IMR-90 (cell line): Measurements from ENCODE around the gene NEUROD2. TPM values are rescaled to one million over a fixed set of nuclear protein-coding genes. Genes with fewer than 3 reads are reported as not detected.

Experiments
- ATAC-seq: fragments of 200-7000 bp; cut with Tn5 transposase; 2 replicates; pipeline ENCODE4 v1.9.1; 2020; ENCODE audit warnings: low read depth, mild to moderate bottlenecking, moderate library complexity
- BruUV-seq: library from RNA; stranded (reverse); fragments of 400-500 nt; replicated peaks from 2 replicates; lab custom pipeline; 2021; lab: Mats Ljungman, UMichigan
- CTCF ChIA-PET: fragments of 300-600 bp; formaldehyde crosslinking; extraction: SDS; loops from one replicate; lab custom pipeline; 2021; ENCODE audit warnings: antibody characterized with exemption; lab: Yijun Ruan, JAX
- POLR2A ChIA-PET: fragments of 300-600 bp; sonication (Branson Sonifier 250); formaldehyde crosslinking; loops from one replicate; lab custom pipeline; 2022; ENCODE audit warnings: antibody characterized with exemption; ENCODE audit not compliant: unreplicated experiment; lab: Charles Lee
- DNase-seq: peaks from one replicate; pipeline ENCODE4 v3.0.0; 2013
- H2AFZ ChIP-seq: replicated peaks from 2 replicates; pipeline ENCODE3; 2013; ENCODE audit warnings: low read length, mild to moderate bottlenecking; ENCODE audit not compliant: poor library complexity
- H2AK5ac ChIP-seq: 2 replicates; pipeline ENCODE4 v1.6.1; 2013; ENCODE audit warnings: low read depth, low read length, inconsistent platforms
- H2AK9ac ChIP-seq: replicated peaks from 2 replicates; pipeline ENCODE3; 2013; ENCODE audit warnings: mild to moderate bottlenecking, low read depth, low read length, moderate library complexity; ENCODE audit not compliant: poor library complexity
- H2BK120ac ChIP-seq: 2 replicates; pipeline ENCODE4 v1.6.1; 2013; ENCODE audit warnings: low read depth, low read length, inconsistent platforms
- H2BK15ac ChIP-seq: 3 replicates; pipeline ENCODE4 v1.6.1; 2013; ENCODE audit warnings: low read depth, low read length, inconsistent platforms
- H2BK20ac ChIP-seq: 2 replicates; pipeline ENCODE4 v1.6.1; 2013; ENCODE audit warnings: low read depth, mild to moderate bottlenecking, inconsistent platforms, low read length, moderate library complexity
- H2BK5ac ChIP-seq: 2 replicates; pipeline ENCODE4 v1.6.1; 2013; ENCODE audit warnings: mild to moderate bottlenecking, low read depth, low read length, inconsistent platforms; ENCODE audit not compliant: poor library complexity, severe bottlenecking
- H3K14ac ChIP-seq: replicated peaks from 2 replicates; pipeline ENCODE4 v1.6.1; 2013; ENCODE audit warnings: low read depth, low read length, inconsistent platforms
- H3K18ac ChIP-seq: 2 replicates; pipeline ENCODE4 v1.6.1; 2013; ENCODE audit warnings: low read depth, low read length, control low read depth
- H3K23ac ChIP-seq: 2 replicates; pipeline ENCODE4 v1.6.1; 2013; ENCODE audit warnings: low read depth, low read length, inconsistent platforms
- H3K27ac ChIP-seq: 2 replicates; pipeline ENCODE4 v1.5.1; 2013; ENCODE audit warnings: mild to moderate bottlenecking, control low read depth, low read length; ENCODE audit not compliant: insufficient read depth
- H3K27me3 ChIP-seq: 2 replicates; pipeline ENCODE4 v1.6.1; 2013; ENCODE audit warnings: low read length; ENCODE audit not compliant: control insufficient read depth, insufficient read depth
- H3K36me3 ChIP-seq: 2 replicates; pipeline ENCODE4 v1.6.1; 2013; ENCODE audit warnings: low read length, mixed read lengths; ENCODE audit not compliant: control insufficient read depth, insufficient read depth
- H3K4ac ChIP-seq: 2 replicates; pipeline ENCODE4 v1.6.1; 2013; ENCODE audit warnings: low read depth, low read length, inconsistent platforms
- H3K4me1 ChIP-seq: 2 replicates; pipeline ENCODE4 v1.6.1; 2013; ENCODE audit warnings: low read length, mixed read lengths; ENCODE audit not compliant: control insufficient read depth, insufficient read depth
- H3K4me2 ChIP-seq: 2 replicates; pipeline ENCODE4 v1.6.1; 2013; ENCODE audit warnings: low read depth, mild to moderate bottlenecking, control low read depth, low read length, moderate library complexity
- H3K4me3 ChIP-seq: 2 replicates; pipeline ENCODE4 v1.5.1; 2013; ENCODE audit warnings: low read depth, mild to moderate bottlenecking, control low read depth, low read length, moderate library complexity; ENCODE audit not compliant: insufficient read depth
- H3K56ac ChIP-seq: 2 replicates; pipeline ENCODE4 v1.6.1; 2013; ENCODE audit warnings: low read length, inconsistent platforms; ENCODE audit not compliant: insufficient read depth; ENCODE audit errors: extremely low read depth
- H3K79me1 ChIP-seq, 2 experiments: 2 replicates each; pipeline ENCODE4 v1.6.1; 2013; ENCODE audit warnings: low read length in 2 of 2, inconsistent platforms in 1 of 2, low read depth in 1 of 2
- H3K9ac ChIP-seq: 2 replicates; pipeline ENCODE4 v1.6.1; 2013; ENCODE audit warnings: low read depth, low read length, control low read depth
- H3K9me1 ChIP-seq: 2 replicates; pipeline ENCODE4 v1.6.1; 2013; ENCODE audit warnings: low read length, inconsistent platforms; ENCODE audit not compliant: insufficient read depth
- H3K9me3 ChIP-seq: 2 replicates; pipeline ENCODE4 v1.6.1; 2013; ENCODE audit warnings: low read length; ENCODE audit not compliant: control insufficient read depth, insufficient read depth
- H4K20me1 ChIP-seq: 2 replicates; pipeline ENCODE4 v1.6.1; 2013; ENCODE audit warnings: low read length, inconsistent platforms; ENCODE audit not compliant: insufficient read depth
- H4K5ac ChIP-seq: 2 replicates; pipeline ENCODE4 v1.6.1; 2013; ENCODE audit warnings: mild to moderate bottlenecking, low read depth, low read length, control low read depth
- H4K8ac ChIP-seq, 2 experiments: 2 replicates each; pipeline ENCODE4 v1.6.1; 2013; ENCODE audit warnings: low read depth in 2 of 2, low read length in 2 of 2, control low read depth in 1 of 2, inconsistent platforms in 1 of 2
- H4K91ac ChIP-seq: 2 replicates; pipeline ENCODE4 v1.6.1; 2013; ENCODE audit warnings: low read depth, low read length, inconsistent platforms; ENCODE audit not compliant: insufficient read depth
- BHLHE40 ChIP-seq: fragments of 150-350 bp; IDR thresholded peaks from 2 replicates; pipeline ENCODE4 v1.6.1; 2016; ENCODE audit warnings: mild to moderate bottlenecking, low read depth, low read length
- CEBPB ChIP-seq: IDR thresholded peaks from 2 replicates; pipeline ENCODE4 v1.6.1; 2012; ENCODE audit warnings: low read depth, low read length, improper control_type of control experiment
- CHD1 ChIP-seq: IDR thresholded peaks from 2 replicates; pipeline ENCODE4 v1.6.1; 2012; ENCODE audit warnings: low read depth, low read length, improper control_type of control experiment
- FOS ChIP-seq: fragments of 150-350 bp; IDR thresholded peaks from 2 replicates; pipeline ENCODE4 v1.6.1; 2016; ENCODE audit warnings: low read depth, low read length
- MAFK ChIP-seq: IDR thresholded peaks from 2 replicates; pipeline ENCODE4 v1.6.1; 2012; ENCODE audit warnings: low read depth, low read length, improper control_type of control experiment
- MAZ ChIP-seq: IDR thresholded peaks from 2 replicates; pipeline ENCODE4 v1.6.1; 2012; ENCODE audit warnings: low read depth, mild to moderate bottlenecking, low read length, improper control_type of control experiment, moderate library complexity, borderline replicate concordance
- MXI1 ChIP-seq: IDR thresholded peaks from 2 replicates; pipeline ENCODE4 v1.6.1; 2012; ENCODE audit warnings: low read depth, mild to moderate bottlenecking, low read length, moderate library complexity, borderline replicate concordance
- NFE2L2 ChIP-seq: fragments of 150-350 bp; IDR thresholded peaks from 2 replicates; pipeline ENCODE4 v1.6.1; 2016; ENCODE audit warnings: low read depth, mild to moderate bottlenecking, low read length
- POLR2A ChIP-seq: IDR thresholded peaks from 2 replicates; pipeline ENCODE4 v1.6.1; 2012; ENCODE audit warnings: mild to moderate bottlenecking, low read depth, low read length
- RAD21 ChIP-seq: IDR thresholded peaks from 2 replicates; pipeline ENCODE4 v1.6.1; 2012; ENCODE audit warnings: low read length, improper control_type of control experiment
- RCOR1 ChIP-seq: IDR thresholded peaks from 2 replicates; pipeline ENCODE4 v1.6.1; 2012; ENCODE audit warnings: mild to moderate bottlenecking, low read length, improper control_type of control experiment; ENCODE audit not compliant: insufficient replicate concordance
- RFX5 ChIP-seq: IDR thresholded peaks from 2 replicates; pipeline ENCODE4 v1.8.0; 2012; ENCODE audit warnings: low read depth, mild to moderate bottlenecking, low read length, moderate library complexity
- SMC3 ChIP-seq: fragments of 150-350 bp; IDR thresholded peaks from 2 replicates; pipeline ENCODE4 v1.6.1; 2016; ENCODE audit warnings: low read depth, mild to moderate bottlenecking, antibody characterized with exemption, low read length, moderate library complexity
- WGBS, 2 experiments: methylation state at CpG; one replicate each; pipeline versions ENCODE4 v1.1.5 to v1.1.7; 2013; ENCODE audit warnings: missing lambda C conversion rate in 2 of 2; ENCODE audit not compliant: insufficient read length in 1 of 2; ENCODE audit errors: extremely low coverage in 2 of 2; 5-methylcytosine and 5-hydroxymethylcytosine counted together
- dilution Hi-C: fragments of 300-500 bp; cut with HindIII; formaldehyde crosslinking; loops from one replicate; pipeline ENCODE4 v1.14.3; 2018; ENCODE audit warnings: low sequenced_read_pairs; ENCODE audit not compliant: unreplicated experiment
- in situ Hi-C: fragments of 300-500 bp; cut with MboI; formaldehyde crosslinking; loops from 3 replicates; pipeline ENCODE4 v1.14.3; 2019; ENCODE audit warnings: low sequenced_read_pairs, inconsistent platforms, mixed read lengths
- intact Hi-C: fragments of 100-400 bp; cut with micrococcal nuclease; formaldehyde crosslinking; loops from 2 replicates; pipeline ENCODE4 v1.10.0; 2022
- polyA plus RNA-seq, 3 experiments: library from polyadenylated mRNA; depleted of rRNA; stranded (reverse); fragments of >200 nt; gene quantifications; 2 replicates each; pipeline ENCODE4 v1.2.3, GENCODE V29; 2012; ENCODE audit warnings: low replicate concordance in 1 of 3
- total RNA-seq: library from RNA; depleted of rRNA; stranded (reverse); fragments of >200 nt; gene quantifications from 2 replicates; pipeline ENCODE4 v1.2.3, GENCODE V29; 2012
- TF ChIP-seq, protein P1 (sequence below): fragments of 150-350 bp; IDR thresholded peaks from 2 replicates; pipeline ENCODE4 v1.6.1; 2016; ENCODE audit warnings: low read depth, mild to moderate bottlenecking, low read length, moderate library complexity, borderline replicate concordance
- TF ChIP-seq, protein P2 (sequence below): conservative IDR thresholded peaks from 2 replicates; pipeline ENCODE4 v1.5.1; 2012; ENCODE audit warnings: mild to moderate bottlenecking, low read depth, low read length, improper control_type of control experiment
- TF ChIP-seq, protein P3 (sequence below): fragments of 150-350 bp; IDR thresholded peaks from 2 replicates; pipeline ENCODE4 v1.6.1; 2017; ENCODE audit warnings: mild to moderate bottlenecking, antibody characterized with exemption, low read length, low read depth

NEUROD2 gene
- total and polyA plus RNA-seq, 2 of the 4 experiments (the other 2 are of a cell fraction), result not detected

DNA sequence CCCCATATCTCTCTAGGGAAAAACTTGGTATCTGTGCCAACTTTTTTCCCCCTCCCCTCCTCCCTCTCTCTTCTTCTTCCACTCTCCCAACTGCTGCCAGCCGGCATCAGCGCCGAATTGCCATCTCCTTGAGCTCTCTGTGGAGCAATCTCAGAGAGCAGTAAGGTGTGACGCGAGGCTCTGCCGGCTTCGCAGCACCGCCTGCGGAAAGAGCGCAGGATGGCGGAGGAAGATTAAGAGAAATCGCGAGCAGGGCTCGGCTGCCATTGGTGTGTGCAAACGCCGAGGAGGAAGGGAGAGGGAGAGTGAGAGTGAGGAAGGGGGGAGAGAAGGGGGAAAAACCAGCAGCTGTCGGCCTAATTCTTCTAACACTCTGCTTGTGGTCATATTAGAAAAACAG is 44.2 kb downstream of the NEUROD2 start:
- H3K4ac ChIP-seq, result no peak overlapping the region
- 0 out of 2 replicates have a peak, but pooled peaks cover 2% of the 10 kb centered on the region for H3K9me1 ChIP-seq
- ATAC-seq (no peak), DNase-seq (no peak)
- H3K4me2 ChIP-seq, result no peak overlapping the region
- H3K18ac ChIP-seq, result no peak overlapping the region
- no peaks in the 10 kb centered on the region for H3K27me3 ChIP-seq
- H2BK5ac ChIP-seq, result no peak overlapping the region
- no peak overlapping the region for H3K4me3 ChIP-seq
- H3K27ac ChIP-seq, result no peak overlapping the region
- no peak overlapping the region for H3K9ac ChIP-seq
- TF ChIP-seq CHD1 (no peak), RFX5 (no peak), FOS (no peak), RCOR1 (no peak), NFE2L2 (no peak), MAZ (no peak), CEBPB (no peak), MXI1 (no peak), SMC3 (no peak), POLR2A (no peak), RAD21 (no peak), BHLHE40 (no peak), MAFK (no peak)
- TF ChIP-seq, protein P1, sequence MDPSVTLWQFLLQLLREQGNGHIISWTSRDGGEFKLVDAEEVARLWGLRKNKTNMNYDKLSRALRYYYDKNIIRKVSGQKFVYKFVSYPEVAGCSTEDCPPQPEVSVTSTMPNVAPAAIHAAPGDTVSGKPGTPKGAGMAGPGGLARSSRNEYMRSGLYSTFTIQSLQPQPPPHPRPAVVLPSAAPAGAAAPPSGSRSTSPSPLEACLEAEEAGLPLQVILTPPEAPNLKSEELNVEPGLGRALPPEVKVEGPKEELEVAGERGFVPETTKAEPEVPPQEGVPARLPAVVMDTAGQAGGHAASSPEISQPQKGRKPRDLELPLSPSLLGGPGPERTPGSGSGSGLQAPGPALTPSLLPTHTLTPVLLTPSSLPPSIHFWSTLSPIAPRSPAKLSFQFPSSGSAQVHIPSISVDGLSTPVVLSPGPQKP, result no peak
- TF ChIP-seq, protein P2, sequence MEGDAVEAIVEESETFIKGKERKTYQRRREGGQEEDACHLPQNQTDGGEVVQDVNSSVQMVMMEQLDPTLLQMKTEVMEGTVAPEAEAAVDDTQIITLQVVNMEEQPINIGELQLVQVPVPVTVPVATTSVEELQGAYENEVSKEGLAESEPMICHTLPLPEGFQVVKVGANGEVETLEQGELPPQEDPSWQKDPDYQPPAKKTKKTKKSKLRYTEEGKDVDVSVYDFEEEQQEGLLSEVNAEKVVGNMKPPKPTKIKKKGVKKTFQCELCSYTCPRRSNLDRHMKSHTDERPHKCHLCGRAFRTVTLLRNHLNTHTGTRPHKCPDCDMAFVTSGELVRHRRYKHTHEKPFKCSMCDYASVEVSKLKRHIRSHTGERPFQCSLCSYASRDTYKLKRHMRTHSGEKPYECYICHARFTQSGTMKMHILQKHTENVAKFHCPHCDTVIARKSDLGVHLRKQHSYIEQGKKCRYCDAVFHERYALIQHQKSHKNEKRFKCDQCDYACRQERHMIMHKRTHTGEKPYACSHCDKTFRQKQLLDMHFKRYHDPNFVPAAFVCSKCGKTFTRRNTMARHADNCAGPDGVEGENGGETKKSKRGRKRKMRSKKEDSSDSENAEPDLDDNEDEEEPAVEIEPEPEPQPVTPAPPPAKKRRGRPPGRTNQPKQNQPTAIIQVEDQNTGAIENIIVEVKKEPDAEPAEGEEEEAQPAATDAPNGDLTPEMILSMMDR, result no peak
- TF ChIP-seq, protein P3, sequence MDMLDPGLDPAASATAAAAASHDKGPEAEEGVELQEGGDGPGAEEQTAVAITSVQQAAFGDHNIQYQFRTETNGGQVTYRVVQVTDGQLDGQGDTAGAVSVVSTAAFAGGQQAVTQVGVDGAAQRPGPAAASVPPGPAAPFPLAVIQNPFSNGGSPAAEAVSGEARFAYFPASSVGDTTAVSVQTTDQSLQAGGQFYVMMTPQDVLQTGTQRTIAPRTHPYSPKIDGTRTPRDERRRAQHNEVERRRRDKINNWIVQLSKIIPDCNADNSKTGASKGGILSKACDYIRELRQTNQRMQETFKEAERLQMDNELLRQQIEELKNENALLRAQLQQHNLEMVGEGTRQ, result no peak
- H3K36me3 ChIP-seq, result peaks cover 18% of the 10 kb centered on the region
- H2BK20ac ChIP-seq, result no peak overlapping the region
- H2AK5ac ChIP-seq, result no peak overlapping the region
- H3K14ac ChIP-seq, result no peak overlapping the region
- no peak overlapping the region for H2AK9ac ChIP-seq
- H3K9me3 ChIP-seq, result no peaks in the 10 kb centered on the region
- H2BK120ac ChIP-seq, result no peak overlapping the region
- no TSS peak for BruUV-seq
- H3K4me1 ChIP-seq, result no peaks in the 10 kb centered on the region
- in situ Hi-C loops (no loop called here), dilution Hi-C loops (no loop called here), intact Hi-C loops (no loop called here)
- POLR2A ChIA-PET, result no interaction called here
- H2BK15ac ChIP-seq, result no peak overlapping the region
- CTCF ChIA-PET, result no interaction called here
- H2AFZ ChIP-seq, result peak overlapping the region; percentile 8
- no peak overlapping the region for H4K91ac ChIP-seq
- no peaks in the 10 kb centered on the region for H3K79me1 ChIP-seq
- H3K23ac ChIP-seq, result no peak overlapping the region
- no peak overlapping the region for H4K8ac ChIP-seq
- H4K20me1 ChIP-seq, result no peaks in the 10 kb centered on the region
- H4K5ac ChIP-seq, result no peak overlapping the region
- WGBS, 2 experiments, result 41% methylated on average over 12 of the region's 17 CpGs; no CpG with 5 or more reads in 1 of the 2 experiments
- H3K56ac ChIP-seq, result no peak overlapping the region
